GM19395 (cell line): ENCODE measurements around the gene WNT9A.

Experiments used
- ATAC-seq: cut with Tn5 transposase; IDR thresholded peaks from one replicate; pipeline ENCODE4 v1.9.1; 2021; ENCODE audit warnings: mild to moderate bottlenecking, moderate library complexity; ENCODE audit not compliant: unreplicated experiment

The WNT9A gene

GRCh38 chr1:227899820-227900449 lies 47.8 kb downstream of the WNT9A start:
- no peak for ATAC-seq

GRCh38 chr1:227899141-227899819 lies 48.5 kb downstream of the WNT9A start:
- ATAC-seq, result no peak

- ATAC-seq, result no peak
Observed at GRCh38 chr1:227898502-227899140, 49.1 kb downstream of the WNT9A start.

- no peak for ATAC-seq
Observed at GRCh38 chr1:227897704-227898438, 49.9 kb downstream of the WNT9A start.

GRCh38 chr1:227896710-227897655 lies 50.7 kb downstream of the WNT9A start:
- no peak for ATAC-seq

- ATAC-seq, result no peak
Observed at GRCh38 chr1:227895828-227896685, 51.7 kb downstream of the WNT9A start.

- ATAC-seq, result no peak
Observed at GRCh38 chr1:227894831-227895451, 52.8 kb downstream of the WNT9A start.

GRCh38 chr1:227893949-227894721 lies 53.6 kb downstream of the WNT9A start:
- ATAC-seq, result no peak

- ATAC-seq, result no peak
Observed at GRCh38 chr1:227893300-227893948, 54.3 kb downstream of the WNT9A start.

- ATAC-seq, result no peak
Observed at GRCh38 chr1:227892489-227893299, 55.0 kb downstream of the WNT9A start.

GRCh38 chr1:227891955-227892488 lies 55.7 kb downstream of the WNT9A start:
- no peak for ATAC-seq

GRCh38 chr1:227891223-227891954 lies 56.3 kb downstream of the WNT9A start:
- ATAC-seq, result no peak

GRCh38 chr1:227890451-227891222 lies 57.1 kb downstream of the WNT9A start:
- ATAC-seq, result no peak

GRCh38 chr1:227889863-227890405 lies 57.8 kb downstream of the WNT9A start:
- ATAC-seq, result no peak
